Smooth muscle cell (in vitro differentiated cells): ENCODE data around the gene PCCA. TPM values are rescaled to one million over a fixed set of nuclear protein-coding genes. Genes with fewer than 3 reads are reported as not detected.

Experiments used
- DNase-seq: peaks from one replicate; lab custom pipeline; 2025; ENCODE audit not compliant: unreplicated experiment; lab: John Stamatoyannopoulos, UW
- H2AFZ ChIP-seq: fragments of 200-600 bp; sonication (generic); 2 replicates; pipeline ENCODE4 v1.6.0; 2016; ENCODE audit warnings: antibody characterized with exemption, low read depth, mild to moderate bottlenecking
- H3F3A ChIP-seq: fragments of 200-600 bp; sonication (generic); 2 replicates; pipeline ENCODE4 v1.6.0; 2017; ENCODE audit warnings: antibody characterized with exemption, low read depth
- H3K27ac ChIP-seq: fragments of 200-600 bp; sonication (generic); 2 replicates; pipeline ENCODE4 v1.5.1; 2016; ENCODE audit warnings: low read depth, mild to moderate bottlenecking
- H3K27me3 ChIP-seq: fragments of 200-600 bp; sonication (generic); 2 replicates; pipeline ENCODE4 v1.6.1; 2016; ENCODE audit warnings: low read depth, mild to moderate bottlenecking
- H3K36me3 ChIP-seq: fragments of 200-600 bp; sonication (generic); 2 replicates; pipeline ENCODE4 v1.5.1; 2016; ENCODE audit warnings: low read depth
- H3K4me1 ChIP-seq: fragments of 200-600 bp; sonication (generic); 2 replicates; pipeline ENCODE4 v1.5.1; 2016; ENCODE audit warnings: low read depth
- H3K4me2 ChIP-seq: fragments of 200-600 bp; sonication (generic); 2 replicates; pipeline ENCODE4 v1.6.0; 2016; ENCODE audit warnings: mild to moderate bottlenecking
- H3K4me3 ChIP-seq: fragments of 200-600 bp; sonication (generic); 2 replicates; pipeline ENCODE4 v1.5.1; 2016; ENCODE audit warnings: mild to moderate bottlenecking
- H3K79me2 ChIP-seq: fragments of 200-600 bp; sonication (generic); 2 replicates; pipeline ENCODE4 v1.6.0; 2016; ENCODE audit warnings: low read depth, mild to moderate bottlenecking
- H3K9ac ChIP-seq: fragments of 200-600 bp; sonication (generic); 2 replicates; pipeline ENCODE4 v1.6.0; 2016; ENCODE audit warnings: low read depth
- H3K9me3 ChIP-seq: fragments of 200-600 bp; sonication (generic); replicated peaks from 2 replicates; pipeline ENCODE4 v1.5.1; 2016; ENCODE audit warnings: low read depth
- H4K20me1 ChIP-seq: fragments of 200-600 bp; sonication (generic); 2 replicates; pipeline ENCODE4 v1.6.0; 2016; ENCODE audit warnings: low read depth
- WGBS: methylation state at CpG from one replicate; pipeline ENCODE4 v1.1.7; 2016; ENCODE audit warnings: low lambda C conversion rate; 5-methylcytosine and 5-hydroxymethylcytosine counted together
- polyA plus RNA-seq: library from polyadenylated mRNA; unstranded; fragments of >200 nt; fragmentation: Nextera tagmentation; extraction: Ambion mirVana; gene quantifications from 2 replicates; pipeline ENCODE4 v1.2.1, GENCODE V29; 2016
- total RNA-seq: library from RNA; depleted of rRNA; stranded (reverse); fragments of >200 nt; gene quantifications from 2 replicates; pipeline ENCODE4 v1.2.3, GENCODE V29; 2014
- TF ChIP-seq, protein P1 (sequence below): fragments of 200-600 bp; sonication (generic); IDR thresholded peaks from 2 replicates; pipeline ENCODE4 v1.5.1; 2017; ENCODE audit warnings: borderline replicate concordance, mild to moderate bottlenecking, antibody characterized with exemption; ENCODE audit not compliant: insufficient read depth, poor library complexity, severe bottlenecking

PCCA gene
- total and polyA plus RNA-seq, 2 experiments from 2014 or later: 19.6 to 24.7 TPM

DNA sequence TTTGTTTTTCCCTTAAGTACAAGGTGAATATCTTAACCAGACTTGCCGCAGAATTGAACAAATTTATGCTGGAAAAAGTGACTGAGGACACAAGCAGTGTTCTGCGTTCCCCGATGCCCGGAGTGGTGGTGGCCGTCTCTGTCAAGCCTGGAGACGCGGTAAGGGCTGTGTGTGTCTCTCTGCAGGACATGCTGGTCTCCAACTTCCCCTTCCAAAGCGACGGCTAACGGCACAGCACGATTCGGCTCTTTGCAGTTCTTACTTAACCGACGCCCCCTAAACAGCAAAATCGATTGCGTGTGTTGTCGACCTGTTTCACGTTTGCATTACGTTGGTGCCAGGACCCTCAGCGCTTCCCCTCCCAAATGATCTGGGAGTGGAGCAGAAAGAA is 426.5 kb downstream of the PCCA start:
- no peak overlapping the region for H3K4me2 ChIP-seq
- H3K27me3 ChIP-seq: peaks cover under 1% of the 10 kb centered on the region
- peaks cover 3% of the 10 kb centered on the region for H4K20me1 ChIP-seq
- no peaks in the 10 kb centered on the region for H3F3A ChIP-seq
- DNase-seq: no peak
- no peaks in the 10 kb centered on the region for H3K9me3 ChIP-seq
- no peak overlapping the region for H3K4me3 ChIP-seq
- 79% methylated on average over 20 of the region's 20 CpGs for WGBS
- H3K36me3 ChIP-seq: no peaks in the 10 kb centered on the region
- TF ChIP-seq, protein P1, sequence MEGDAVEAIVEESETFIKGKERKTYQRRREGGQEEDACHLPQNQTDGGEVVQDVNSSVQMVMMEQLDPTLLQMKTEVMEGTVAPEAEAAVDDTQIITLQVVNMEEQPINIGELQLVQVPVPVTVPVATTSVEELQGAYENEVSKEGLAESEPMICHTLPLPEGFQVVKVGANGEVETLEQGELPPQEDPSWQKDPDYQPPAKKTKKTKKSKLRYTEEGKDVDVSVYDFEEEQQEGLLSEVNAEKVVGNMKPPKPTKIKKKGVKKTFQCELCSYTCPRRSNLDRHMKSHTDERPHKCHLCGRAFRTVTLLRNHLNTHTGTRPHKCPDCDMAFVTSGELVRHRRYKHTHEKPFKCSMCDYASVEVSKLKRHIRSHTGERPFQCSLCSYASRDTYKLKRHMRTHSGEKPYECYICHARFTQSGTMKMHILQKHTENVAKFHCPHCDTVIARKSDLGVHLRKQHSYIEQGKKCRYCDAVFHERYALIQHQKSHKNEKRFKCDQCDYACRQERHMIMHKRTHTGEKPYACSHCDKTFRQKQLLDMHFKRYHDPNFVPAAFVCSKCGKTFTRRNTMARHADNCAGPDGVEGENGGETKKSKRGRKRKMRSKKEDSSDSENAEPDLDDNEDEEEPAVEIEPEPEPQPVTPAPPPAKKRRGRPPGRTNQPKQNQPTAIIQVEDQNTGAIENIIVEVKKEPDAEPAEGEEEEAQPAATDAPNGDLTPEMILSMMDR: no peak
- H2AFZ ChIP-seq: no peak overlapping the region
- no peak overlapping the region for H3K9ac ChIP-seq
- H3K4me1 ChIP-seq: peaks cover 13% of the 10 kb centered on the region
- H3K27ac ChIP-seq: no peak overlapping the region
- H3K79me2 ChIP-seq: no peaks in the 10 kb centered on the region

DNA sequence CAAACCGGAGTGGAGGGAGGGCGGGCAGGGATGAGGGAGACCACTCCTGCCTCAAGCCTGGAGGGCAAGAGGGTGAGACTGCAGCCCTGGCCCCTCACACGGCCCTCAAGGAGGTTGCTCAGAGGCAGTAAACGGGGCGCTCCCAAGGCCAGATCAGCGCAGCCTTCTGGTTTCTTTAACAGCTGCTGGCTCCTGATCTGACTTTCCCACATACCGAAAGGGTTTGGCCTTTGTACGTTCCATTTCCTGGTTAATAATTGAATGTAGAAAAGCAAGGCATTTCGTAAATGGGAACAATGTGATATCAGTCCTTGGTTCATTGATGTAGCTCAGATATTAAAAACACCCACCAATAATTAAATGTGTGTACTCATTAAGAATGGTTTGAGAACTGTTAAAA is 428.2 kb downstream of the PCCA start:
- Histone ChIP-seq H3K27me3 (no peaks in the 10 kb centered on the region), H4K20me1 (no peaks in the 10 kb centered on the region), H3K4me2 (no peak overlapping the region), H3K79me2 (no peaks in the 10 kb centered on the region), H3K9ac (no peak overlapping the region), H2AFZ (no peak overlapping the region), H3F3A (no peaks in the 10 kb centered on the region), H3K9me3 (no peaks in the 10 kb centered on the region), H3K4me3 (no peak overlapping the region), H3K27ac (no peak overlapping the region), H3K36me3 (no peaks in the 10 kb centered on the region), H3K4me1 (peaks cover 19% of the 10 kb centered on the region)
- 79% methylated on average over 9 of the region's 9 CpGs for WGBS
- TF ChIP-seq, protein P1: no peak
- DNase-seq: no peak

DNA sequence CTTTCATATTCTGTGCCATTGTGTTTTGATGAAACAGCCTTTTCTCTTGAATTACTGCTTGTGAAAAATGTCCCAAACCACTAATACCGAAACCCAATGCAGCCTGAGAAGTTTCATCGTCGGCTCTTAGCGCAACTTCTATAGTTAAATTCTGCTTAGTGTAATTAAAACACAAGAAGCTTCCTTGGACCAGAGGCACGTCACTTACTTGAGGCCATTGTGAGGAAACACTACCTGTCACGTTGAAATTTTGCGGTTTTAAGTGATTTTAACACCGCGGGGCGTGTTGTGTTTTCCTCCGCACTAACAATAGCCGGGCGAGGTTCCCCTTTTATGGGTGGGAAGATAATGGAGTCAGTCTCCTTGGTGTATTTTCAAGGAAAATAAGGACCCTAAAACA is 428.8 kb downstream of the PCCA start:
- H3K4me2 ChIP-seq: no peak overlapping the region
- TF ChIP-seq, protein P1: no peak
- peaks cover 18% of the 10 kb centered on the region for H3K4me1 ChIP-seq
- H3K27me3 ChIP-seq: no peaks in the 10 kb centered on the region
- no peak for DNase-seq
- no peaks in the 10 kb centered on the region for H3K79me2 ChIP-seq
- no peaks in the 10 kb centered on the region for H3K9me3 ChIP-seq
- H2AFZ ChIP-seq: no peak overlapping the region
- no peak overlapping the region for H3K9ac ChIP-seq
- H4K20me1 ChIP-seq: no peaks in the 10 kb centered on the region
- no peak overlapping the region for H3K4me3 ChIP-seq
- WGBS: 84% methylated on average over 13 of the region's 13 CpGs
- no peaks in the 10 kb centered on the region for H3F3A ChIP-seq
- H3K27ac ChIP-seq: no peak overlapping the region
- no peaks in the 10 kb centered on the region for H3K36me3 ChIP-seq

DNA sequence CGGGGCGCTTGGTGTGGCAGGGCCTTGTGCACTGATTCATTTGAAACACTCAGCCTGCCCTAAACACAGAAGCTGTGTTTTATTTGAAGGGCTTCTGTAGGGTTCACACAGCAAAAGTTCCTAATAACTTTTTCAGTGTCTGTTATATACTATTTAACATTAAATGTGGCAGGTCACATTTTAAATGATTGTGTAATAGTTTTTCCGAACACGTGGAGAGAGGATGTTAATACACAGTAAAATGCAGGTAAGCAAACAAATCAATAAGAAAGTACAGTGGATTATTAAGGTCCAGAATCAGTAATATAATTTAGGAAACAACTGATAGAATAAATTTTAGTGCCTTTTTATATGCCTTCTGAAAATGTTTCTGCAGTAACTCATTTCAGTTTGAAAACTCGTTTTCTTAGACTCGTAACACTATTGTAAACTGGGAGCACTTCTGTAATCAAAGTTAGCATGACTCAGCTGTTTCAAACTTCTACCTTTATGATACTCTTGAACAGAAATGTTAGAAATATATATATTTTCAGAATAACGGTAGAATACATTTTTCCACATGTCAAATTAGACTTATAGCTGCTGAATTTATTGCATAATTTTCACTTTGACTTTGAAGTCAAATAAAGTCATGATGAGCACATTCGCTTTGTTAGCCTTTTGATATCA is 429.6 kb downstream of the PCCA start:
- Histone ChIP-seq H3F3A (no peaks in the 10 kb centered on the region), H3K4me2 (no peak overlapping the region), H3K27ac (no peak overlapping the region), H3K4me3 (no peak overlapping the region), H4K20me1 (no peaks in the 10 kb centered on the region), H3K9ac (no peak overlapping the region), H3K36me3 (no peaks in the 10 kb centered on the region), H3K4me1 (peaks cover 11% of the 10 kb centered on the region), H2AFZ (no peak overlapping the region), H3K9me3 (no peaks in the 10 kb centered on the region), H3K79me2 (no peaks in the 10 kb centered on the region), H3K27me3 (no peaks in the 10 kb centered on the region)
- 89% methylated on average over 8 of the region's 8 CpGs for WGBS
- TF ChIP-seq, protein P1: no peak
- no peak for DNase-seq
